ENCODE results near the gene COMTD1.

GRCh38 chr10:75229971-75230370 lies 5.8 kb downstream of the COMTD1 start:
- TF ChIP-seq CTCF (IDR thresholded peaks at IDR 0.05) (no peak), EP300 (IDR thresholded peaks at IDR 0.05) (no peak), POLR2AphosphoS5 (IDR thresholded peaks at IDR 0.05) (no peak), POLR2A (IDR thresholded peaks at IDR 0.05) (no peak)

Measured in sigmoid colon (tissue), 4 donors.